ENCODE data around the gene SERTAD2. TPM values are rescaled to one million over a fixed set of nuclear protein-coding genes. Genes with fewer than 3 reads are reported as not detected.
A peak's percentile ranks its signal among the peaks of the same experiment; 100 is the strongest.

The SERTAD2 gene
- total RNA-seq, 6 experiments from 2014 or later: 3.7 to 14.4 (median 8.4) TPM

DNA sequence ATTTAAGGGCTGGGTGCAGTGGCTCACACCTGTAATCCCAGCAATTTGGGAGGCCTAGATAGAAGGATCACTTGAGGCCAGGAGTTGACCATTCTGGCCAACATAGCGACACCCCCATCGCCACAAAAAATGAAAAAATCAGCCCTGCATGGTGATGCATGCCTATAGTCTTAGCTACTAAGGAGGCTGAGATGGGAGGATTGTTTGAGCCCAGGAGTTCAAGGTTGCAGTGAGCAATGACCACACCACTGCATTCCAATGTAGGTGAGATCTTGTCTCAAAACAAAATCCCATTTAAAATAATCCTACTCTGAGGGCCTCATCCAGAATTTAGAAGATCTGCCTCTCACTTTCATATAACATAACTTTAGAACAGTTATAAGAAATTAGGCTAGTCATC is 2.7 kb upstream of the SERTAD2 start:
- no peak for TF ChIP-seq POLR2A (IDR thresholded peaks at IDR 0.05)
- no peak for TF ChIP-seq CTCF (IDR thresholded peaks at IDR 0.05)
- no peak for ATAC-seq
- intact Hi-C loops (cut with DNase I): no loop called here
- no peaks in the 10 kb centered on the region for H3K9me3 ChIP-seq
- H3K4me1 ChIP-seq: peaks cover 0 to 20% (median 4%) of the 10 kb centered on the region in 4 donors
- no peaks in the 10 kb centered on the region for H3K27me3 ChIP-seq
- DNase-seq: no peak
- no peak overlapping the region for H3K4me3 ChIP-seq
- no peaks in the 10 kb centered on the region for H3K36me3 ChIP-seq
- 100% methylated on average over 1 of the region's 2 CpGs for WGBS (ENCODE audit: insufficient coverage, low coverage, low lambda C conversion rate, missing lambda C conversion rate)
- H3K27ac ChIP-seq: no peak overlapping the region

GRCh38 chr2:64655873-64656272 is 2.2 kb upstream of the SERTAD2 start:
- Histone ChIP-seq H3K27ac (peak overlapping the region in 2 of 3 donors; percentile 98), H3K9me3 (no peaks in the 10 kb centered on the region), H3K27me3 (no peaks in the 10 kb centered on the region), H3K4me1 (peaks cover 0 to 25% (median 7%) of the 10 kb centered on the region in 4 donors), H3K36me3 (no peaks in the 10 kb centered on the region), H3K4me3 (no peak overlapping the region)
- ATAC-seq: no peak
- WGBS (ENCODE audit: insufficient coverage, low coverage, low lambda C conversion rate, missing lambda C conversion rate): 31% methylated on average over 3 of the region's 3 CpGs
- DNase-seq: no peak
- TF ChIP-seq CTCF (IDR thresholded peaks at IDR 0.05) (no peak), POLR2A (IDR thresholded peaks at IDR 0.05) (no peak)
- intact Hi-C loops (cut with DNase I): no loop called here

- Histone ChIP-seq H3K9me3 (no peaks in the 10 kb centered on the region), H3K4me3 (peak overlapping the region in 2 of 3 donors; percentile 66 to 72), H3K36me3 (no peaks in the 10 kb centered on the region), H3K27ac (peak overlapping the region in 2 of 3 donors; percentile 98), H3K4me1 (peaks cover 0 to 33% (median 7%) of the 10 kb centered on the region in 4 donors), H3K27me3 (no peaks in the 10 kb centered on the region)
- ATAC-seq: no peak
- DNase-seq: no peak
- TF ChIP-seq CTCF (IDR thresholded peaks at IDR 0.05) (peak in 3 of 4 donors; percentile 6 to 26 (median 16)), POLR2A (IDR thresholded peaks at IDR 0.05) (no peak)
- WGBS (ENCODE audit: insufficient coverage, low coverage, low lambda C conversion rate, missing lambda C conversion rate): 15% methylated on average over 7 of the region's 7 CpGs
- intact Hi-C loops (cut with DNase I): no loop called here
Measured at GRCh38 chr2:64655018-64655664, 1.4 kb upstream of the SERTAD2 start.

- Histone ChIP-seq H3K27me3 (no peaks in the 10 kb centered on the region), H3K4me3 (peak overlapping the region; percentile 66 to 77 (median 72)), H3K4me1 (peaks cover 0 to 42% (median 11%) of the 10 kb centered on the region in 4 donors), H3K9me3 (no peaks in the 10 kb centered on the region), H3K36me3 (no peaks in the 10 kb centered on the region), H3K27ac (peak overlapping the region; percentile 97 to 98 (median 98))
- intact Hi-C loops (cut with DNase I): no loop called here
- TF ChIP-seq POLR2A (IDR thresholded peaks at IDR 0.05) (peak; percentile 97), CTCF (IDR thresholded peaks at IDR 0.05) (no peak)
- peak; percentile 18 to 54 (median 31) for ATAC-seq
- 0% methylated on average over 12 of the region's 70 CpGs for WGBS (ENCODE audit: insufficient coverage, low coverage, low lambda C conversion rate, missing lambda C conversion rate)
- DNase-seq: peak; percentile 79 to 80 (median 79)
Measured at GRCh38 chr2:64654063-64654811, 524 bp upstream of the SERTAD2 start.

Data from right lobe of liver (tissue), 6 donors.